SK-N-MC (cell line): ENCODE results near the gene CRY1.
"Not testable (repeated sequence)": the region's sequence is repeated elsewhere in the genome, so short reads cannot be mapped to it uniquely, and the experiment has no call there.

Experiments used
- DNase-seq: peaks from one replicate; pipeline ENCODE4 v3.0.0-alpha.2; 2011; ENCODE audit warnings: low read depth, low spot score
- H3K27ac ChIP-seq: fragments of 200-600 bp; sonication (generic); 2 replicates; pipeline ENCODE4 v1.5.1; 2016; ENCODE audit warnings: mixed run types
- H3K36me3 ChIP-seq: fragments of 200-600 bp; sonication (generic); 2 replicates; pipeline ENCODE4 v1.6.1; 2017; ENCODE audit warnings: antibody characterized with exemption, low read length, mixed read lengths; ENCODE audit not compliant: insufficient read depth
- H3K4me3 ChIP-seq: fragments of 200-600 bp; sonication (generic); 2 replicates; pipeline ENCODE4 v1.5.1; 2016
- H3K9ac ChIP-seq: fragments of 200-600 bp; sonication (generic); 2 replicates; pipeline ENCODE4 v1.8.0; 2017; ENCODE audit warnings: mixed run types, mixed read lengths; ENCODE audit not compliant: insufficient read length
- H3K9me3 ChIP-seq: fragments of 200-600 bp; sonication (generic); 2 replicates; pipeline ENCODE4 v1.6.1; 2017; ENCODE audit warnings: low read depth, mild to moderate bottlenecking, antibody characterized with exemption, low read length, moderate library complexity, mixed read lengths
- EZH2 ChIP-seq: fragments of 200-600 bp; sonication (generic); IDR thresholded peaks from one replicate; pipeline ENCODE4 v1.6.1; 2017; ENCODE audit warnings: antibody characterized with exemption
- FOXP2 ChIP-seq: optimal IDR thresholded peaks from 2 replicates; pipeline ENCODE3; 2011; ENCODE audit warnings: mild to moderate bottlenecking, moderate library complexity; ENCODE audit not compliant: insufficient read depth; ENCODE audit errors: extremely low read length, control extremely low read depth
- POLR2AphosphoS5 ChIP-seq: IDR thresholded peaks from 2 replicates; pipeline ENCODE4 v1.6.1; 2012; ENCODE audit warnings: mild to moderate bottlenecking, low read depth, low read length, borderline replicate concordance

Gene CRY1

GRCh38 chr12:107029081-107029480 lies 64.3 kb downstream of the CRY1 start:
- no peaks in the 10 kb centered on the region for H3K36me3 ChIP-seq
- no peaks in the 10 kb centered on the region for H3K9me3 ChIP-seq
- H3K27ac ChIP-seq: no peak overlapping the region
- DNase-seq: no peak
- H3K4me3 ChIP-seq: no peak overlapping the region
- no peak overlapping the region for H3K9ac ChIP-seq
- TF ChIP-seq FOXP2 (no peak), EZH2 (no peak), POLR2AphosphoS5 (no peak)

GRCh38 chr12:107027636-107028053 lies 65.7 kb downstream of the CRY1 start:
- no peak overlapping the region for H3K27ac ChIP-seq
- no peaks in the 10 kb centered on the region for H3K9me3 ChIP-seq
- no peak for TF ChIP-seq EZH2
- TF ChIP-seq FOXP2: no peak
- TF ChIP-seq POLR2AphosphoS5: no peak
- DNase-seq: peak; percentile 1
- H3K36me3 ChIP-seq: no peaks in the 10 kb centered on the region
- peak overlapping the region; percentile 13; the same call in 1 of the 2 replicates for H3K4me3 ChIP-seq
- no peak overlapping the region for H3K9ac ChIP-seq

GRCh38 chr12:107026806-107027635 lies 66.3 kb downstream of the CRY1 start:
- H3K4me3 ChIP-seq: no peak overlapping the region
- no peak overlapping the region for H3K27ac ChIP-seq
- no peaks in the 10 kb centered on the region for H3K9me3 ChIP-seq
- no peak for DNase-seq
- TF ChIP-seq POLR2AphosphoS5 (no peak), EZH2 (no peak)
- H3K36me3 ChIP-seq: no peaks in the 10 kb centered on the region
- no peak overlapping the region for H3K9ac ChIP-seq

- H3K36me3 ChIP-seq, H3K27ac ChIP-seq, H3K4me3 ChIP-seq, H3K9ac ChIP-seq, DNase-seq, H3K9me3 ChIP-seq: not testable (repeated sequence)
Measured at GRCh38 chr12:107026356-107026755, 67.0 kb downstream of the CRY1 start.

GRCh38 chr12:107025671-107026070 lies 67.7 kb downstream of the CRY1 start:
- Histone ChIP-seq H3K36me3 (no peaks in the 10 kb centered on the region), H3K9me3 (no peaks in the 10 kb centered on the region), H3K9ac (no peak overlapping the region), H3K4me3 (no peak overlapping the region), H3K27ac (no peak overlapping the region)
- DNase-seq: no peak
- no peak for TF ChIP-seq FOXP2
- no peak for TF ChIP-seq POLR2AphosphoS5
- TF ChIP-seq EZH2: no peak

- no peak for DNase-seq
- no peak for TF ChIP-seq EZH2
- no peak for TF ChIP-seq POLR2AphosphoS5
- no peak for TF ChIP-seq FOXP2
- H3K27ac ChIP-seq: no peak overlapping the region
Measured at GRCh38 chr12:107019546-107019945, 73.8 kb downstream of the CRY1 start.

GRCh38 chr12:107017042-107017441 lies 76.3 kb downstream of the CRY1 start:
- TF ChIP-seq FOXP2: no peak
- no peak for TF ChIP-seq POLR2AphosphoS5
- TF ChIP-seq EZH2: no peak
- DNase-seq: no peak
- Histone ChIP-seq H3K9me3 (no peaks in the 10 kb centered on the region), H3K36me3 (no peaks in the 10 kb centered on the region), H3K4me3 (no peak overlapping the region), H3K9ac (no peak overlapping the region), H3K27ac (no peak overlapping the region)

More at GRCh38 chr12:107019546-107019945, 73.8 kb downstream of the CRY1 start:
- Histone ChIP-seq H3K36me3 (no peaks in the 10 kb centered on the region), H3K9ac (no peak overlapping the region), H3K9me3 (no peaks in the 10 kb centered on the region), H3K4me3 (no peak overlapping the region)

GRCh38 chr12:107014055-107014454 lies 79.3 kb downstream of the CRY1 start:
- no peak for DNase-seq
- no peak for TF ChIP-seq EZH2
- Histone ChIP-seq H3K4me3 (no peak overlapping the region), H3K9ac (no peak overlapping the region), H3K27ac (no peak overlapping the region), H3K36me3 (no peaks in the 10 kb centered on the region), H3K9me3 (no peaks in the 10 kb centered on the region)

- Histone ChIP-seq H3K36me3 (no peaks in the 10 kb centered on the region), H3K4me3 (no peak overlapping the region), H3K9me3 (no peaks in the 10 kb centered on the region), H3K9ac (no peak overlapping the region), H3K27ac (no peak overlapping the region)
- DNase-seq: no peak
- no peak for TF ChIP-seq EZH2
- no peak for TF ChIP-seq POLR2AphosphoS5
Measured at GRCh38 chr12:107012736-107013425, 80.5 kb downstream of the CRY1 start.
